Endothelial cell (in vitro differentiated cells): ENCODE data around the gene TLL2. TPM values are rescaled to one million over a fixed set of nuclear protein-coding genes. Genes with fewer than 3 reads are reported as not detected.

ENCODE experiments used
- DNase-seq: peaks from one replicate; pipeline ENCODE4 v3.0.0; 2021; ENCODE audit warnings: low spot score
- H3K27ac Mint-ChIP-seq: one replicate; pipeline ENCODE4 v1.8.0; 2021; ENCODE audit warnings: mixed read lengths, inconsistent platforms; ENCODE audit not compliant: unreplicated experiment
- H3K27me3 Mint-ChIP-seq: one replicate; pipeline ENCODE4 v1.8.0; 2021; ENCODE audit warnings: mild to moderate bottlenecking, moderate library complexity, mixed read lengths, inconsistent platforms; ENCODE audit not compliant: unreplicated experiment
- H3K36me3 Mint-ChIP-seq: one replicate; pipeline ENCODE4 v1.8.0; 2021; ENCODE audit warnings: mild to moderate bottlenecking, low read depth, mixed read lengths, inconsistent platforms; ENCODE audit not compliant: unreplicated experiment
- H3K4me1 Mint-ChIP-seq: one replicate; pipeline ENCODE4 v1.8.0; 2021; ENCODE audit warnings: mild to moderate bottlenecking, mixed read lengths, inconsistent platforms; ENCODE audit not compliant: unreplicated experiment
- H3K4me3 Mint-ChIP-seq: one replicate; pipeline ENCODE4 v1.8.0; 2021; ENCODE audit warnings: mild to moderate bottlenecking, mixed read lengths, inconsistent platforms; ENCODE audit not compliant: unreplicated experiment
- H3K9me3 Mint-ChIP-seq: one replicate; pipeline ENCODE4 v1.8.0; 2021; ENCODE audit warnings: mixed read lengths, inconsistent platforms; ENCODE audit not compliant: unreplicated experiment
- CTCF ChIP-seq: fragments of 200-600 bp; sonication (generic); IDR thresholded peaks from one replicate; pipeline ENCODE4 v1.5.0; 2021; ENCODE audit warnings: antibody characterized with exemption; ENCODE audit not compliant: unreplicated experiment
- total RNA-seq: library from RNA; stranded (reverse); fragmentation: NEBNext Ultra II Directional; extraction: Animal tissue kit (Norgen Biotek cat#: 25700); gene quantifications from one replicate; pipeline ENCODE4 v1.2.1, GENCODE V29; 2021; ENCODE audit not compliant: unreplicated experiment

TLL2 gene
- total RNA-seq, 1 donor from 2014 or later: 0.41 TPM

GRCh38 chr10:96501985-96502384, 11.7 kb downstream of the TLL2 start:
- peaks cover 4% of the 10 kb centered on the region for H3K27me3 Mint-ChIP-seq
- no peak overlapping the region for H3K27ac Mint-ChIP-seq
- no peaks in the 10 kb centered on the region for H3K9me3 Mint-ChIP-seq
- no peak overlapping the region for H3K4me3 Mint-ChIP-seq
- H3K36me3 Mint-ChIP-seq: no peaks in the 10 kb centered on the region
- DNase-seq: no peak
- peaks cover 7% of the 10 kb centered on the region for H3K4me1 Mint-ChIP-seq
- TF ChIP-seq CTCF: no peak

GRCh38 chr10:96500519-96500918, 13.2 kb downstream of the TLL2 start:
- H3K4me3 Mint-ChIP-seq: no peak overlapping the region
- H3K27me3 Mint-ChIP-seq: peaks cover 4% of the 10 kb centered on the region
- no peaks in the 10 kb centered on the region for H3K36me3 Mint-ChIP-seq
- no peak for TF ChIP-seq CTCF
- no peak for DNase-seq
- H3K9me3 Mint-ChIP-seq: no peaks in the 10 kb centered on the region
- H3K27ac Mint-ChIP-seq: no peak overlapping the region
- H3K4me1 Mint-ChIP-seq: peaks cover 7% of the 10 kb centered on the region

- H3K4me3 Mint-ChIP-seq: no peak overlapping the region
- H3K27me3 Mint-ChIP-seq: peaks cover 4% of the 10 kb centered on the region
- H3K36me3 Mint-ChIP-seq: no peaks in the 10 kb centered on the region
- peaks cover 9% of the 10 kb centered on the region for H3K4me1 Mint-ChIP-seq
- TF ChIP-seq CTCF: no peak
- no peaks in the 10 kb centered on the region for H3K9me3 Mint-ChIP-seq
- DNase-seq: no peak
- no peak overlapping the region for H3K27ac Mint-ChIP-seq
These were observed 13.7 kb downstream of the TLL2 start for GRCh38 chr10:96500050-96500449.

GRCh38 chr10:96497391-96497790, 16.3 kb downstream of the TLL2 start:
- H3K36me3 Mint-ChIP-seq: no peaks in the 10 kb centered on the region
- peaks cover 3% of the 10 kb centered on the region for H3K27me3 Mint-ChIP-seq
- no peaks in the 10 kb centered on the region for H3K9me3 Mint-ChIP-seq
- TF ChIP-seq CTCF: no peak
- H3K27ac Mint-ChIP-seq: no peak overlapping the region
- no peak for DNase-seq
- H3K4me1 Mint-ChIP-seq: peaks cover 17% of the 10 kb centered on the region
- H3K4me3 Mint-ChIP-seq: no peak overlapping the region

- no peak for TF ChIP-seq CTCF
- Mint-ChIP-seq H3K27me3 (no peaks in the 10 kb centered on the region), H3K4me1 (peaks cover 14% of the 10 kb centered on the region), H3K36me3 (no peaks in the 10 kb centered on the region), H3K9me3 (no peaks in the 10 kb centered on the region), H3K27ac (no peak overlapping the region), H3K4me3 (no peak overlapping the region)
- DNase-seq: peak; percentile 55
These were observed 17.3 kb downstream of the TLL2 start for GRCh38 chr10:96496281-96496925.
